DMS 273 treated with DMSO at 0.1 percent for 48 hours (cell line): ENCODE data around the gene GKN1.
"Not testable (repeated sequence)": the region's sequence is repeated elsewhere in the genome, so short reads cannot be mapped to it uniquely, and the experiment has no call there.

ENCODE experiments used
- DNase-seq: peaks from one replicate; lab custom pipeline; 2025; lab: John Stamatoyannopoulos, UW

Gene GKN1

GRCh38 chr2:68974251-68974650, at the start of gene GKN1:
GKN1 (plus strand) TSS chr2:68974636; CDS start chr2:68974678, 42 bp downstream.
- DNase-seq: no peak

GRCh38 chr2:68925295-68925896, 49.0 kb upstream of the GKN1 start:
- peak; percentile 24 for DNase-seq

GRCh38 chr2:68926796-68927195, 47.6 kb upstream of the GKN1 start:
- DNase-seq: no peak

GRCh38 chr2:68931149-68931711, 43.2 kb upstream of the GKN1 start:
- DNase-seq: no peak

GRCh38 chr2:68931799-68932198, 42.6 kb upstream of the GKN1 start:
- no peak for DNase-seq

- DNase-seq: no peak
Observed at GRCh38 chr2:68932402-68932801, 42.0 kb upstream of the GKN1 start.

GRCh38 chr2:68934021-68934420, 40.4 kb upstream of the GKN1 start:
- DNase-seq: no peak

- DNase-seq: no peak
Observed at GRCh38 chr2:68935471-68935870, 39.0 kb upstream of the GKN1 start.

GRCh38 chr2:68936427-68936826, 38.0 kb upstream of the GKN1 start:
- DNase-seq: no peak

GRCh38 chr2:68936889-68937288, 37.5 kb upstream of the GKN1 start:
- no peak for DNase-seq

- DNase-seq: no peak
Observed at GRCh38 chr2:68937346-68938055, 36.9 kb upstream of the GKN1 start.

- DNase-seq: no peak
Observed at GRCh38 chr2:68938938-68939337, 35.5 kb upstream of the GKN1 start.

GRCh38 chr2:68939962-68940361, 34.5 kb upstream of the GKN1 start:
- no peak for DNase-seq

GRCh38 chr2:68940369-68940768, 34.1 kb upstream of the GKN1 start:
- DNase-seq: no peak

- DNase-seq: no peak
Observed at GRCh38 chr2:68942827-68943226, 31.6 kb upstream of the GKN1 start.

GRCh38 chr2:68943581-68944568, 30.6 kb upstream of the GKN1 start:
- DNase-seq: peak; percentile 28

- no peak for DNase-seq
Observed at GRCh38 chr2:68946117-68946516, 28.3 kb upstream of the GKN1 start.

- no peak for DNase-seq
Observed at GRCh38 chr2:68948710-68949109, 25.7 kb upstream of the GKN1 start.

GRCh38 chr2:68951899-68952298, 22.5 kb upstream of the GKN1 start:
- no peak for DNase-seq

GRCh38 chr2:68952887-68953521, 21.4 kb upstream of the GKN1 start, which contains the start of gene GKN2:
GKN2 (minus strand) TSS chr2:68952893; CDS start chr2:68952861, 32 bp downstream.
- no peak for DNase-seq

- DNase-seq: not testable (repeated sequence)
Observed at GRCh38 chr2:68955432-68955831, 19.0 kb upstream of the GKN1 start.

GRCh38 chr2:68959001-68959400, 15.4 kb upstream of the GKN1 start:
- DNase-seq: no peak
